Common myeloid progenitor, CD34-positive (primary cell): ENCODE data around the gene FRMD3.
"Not testable (repeated sequence)": the region's sequence is repeated elsewhere in the genome, so short reads cannot be mapped to it uniquely, and the experiment has no call there.

Experiments
- CTCF ChIA-PET: fragments of 350-600 bp; sonication (Branson Sonifier 250); formaldehyde crosslinking; loops from one replicate; lab custom pipeline; 2021; ENCODE audit warnings: antibody characterized with exemption; lab: Charles Lee
- POLR2A ChIA-PET: fragments of 350-600 bp; sonication (Branson Sonifier 250); formaldehyde crosslinking; loops from one replicate; lab custom pipeline; 2021; ENCODE audit warnings: antibody characterized with exemption; lab: Charles Lee
- DNase-seq, 3 donors: peaks; one replicate each; pipeline versions ENCODE4 v3.0.0 to v3.0.0-alpha.2; 2013
- H3K27ac ChIP-seq, 2 experiments: 1 replicate in 1 of 2; 2 replicates in 1 of 2; pipeline ENCODE4 v1.7.0; 2013; ENCODE audit warnings: inconsistent platforms in 2 of 2, low read length in 2 of 2, mild to moderate bottlenecking in 2 of 2, low read depth in 1 of 2, moderate library complexity in 1 of 2; ENCODE audit not compliant: severe bottlenecking in 2 of 2, insufficient read depth in 1 of 2, poor library complexity in 1 of 2
- H3K27me3 ChIP-seq, 5 experiments: replicated peaks in 2 of 5; 1 replicate in 3 of 5; 2 replicates in 2 of 5; pipeline versions ENCODE4 v1.6.1 to v1.7.0; 2013; ENCODE audit warnings: low read length in 4 of 5, mild to moderate bottlenecking in 2 of 5, moderate library complexity in 2 of 5, inconsistent platforms in 1 of 5; ENCODE audit not compliant: insufficient read depth in 5 of 5, control insufficient read depth in 4 of 5
- H3K36me3 ChIP-seq, 4 experiments: 1 replicate in 2 of 4; 2 replicates in 2 of 4; pipeline versions ENCODE4 v1.6.1 to v1.7.0; 2013; ENCODE audit warnings: low read length in 3 of 4, control low read depth in 1 of 4, mild to moderate bottlenecking in 1 of 4; ENCODE audit not compliant: control insufficient read depth in 4 of 4, insufficient read depth in 4 of 4
- H3K4me1 ChIP-seq, 4 experiments: 1 replicate in 3 of 4; 2 replicates in 1 of 4; pipeline versions ENCODE4 v1.6.1 to v1.7.1; 2013; ENCODE audit warnings: low read length in 3 of 4, mild to moderate bottlenecking in 3 of 4, control low read depth in 1 of 4, inconsistent platforms in 1 of 4, moderate library complexity in 1 of 4; ENCODE audit not compliant: control insufficient read depth in 4 of 4, insufficient read depth in 4 of 4; ENCODE audit errors: control extremely low read depth in 1 of 4
- H3K4me3 ChIP-seq, 7 experiments: 1 replicate in 4 of 7; 2 replicates in 3 of 7; pipeline versions ENCODE4 v1.5.1 to v1.7.0; 2013; ENCODE audit warnings: mild to moderate bottlenecking in 7 of 7, low read length in 6 of 7, moderate library complexity in 6 of 7, inconsistent platforms in 2 of 7, low read depth in 2 of 7, control low read depth in 1 of 7; ENCODE audit not compliant: insufficient read depth in 4 of 7, control insufficient read depth in 1 of 7; ENCODE audit errors: extremely low read depth in 1 of 7
- H3K9me3 ChIP-seq, 5 experiments: 1 replicate in 4 of 5; 2 replicates in 1 of 5; pipeline versions ENCODE4 v1.6.1 to v1.7.1; 2013; ENCODE audit warnings: low read length in 4 of 5, mild to moderate bottlenecking in 2 of 5, inconsistent platforms in 1 of 5, low read depth in 1 of 5, moderate library complexity in 1 of 5; ENCODE audit not compliant: control insufficient read depth in 4 of 5, insufficient read depth in 2 of 5; ENCODE audit errors: control extremely low read depth in 1 of 5
- WGBS: methylation state at CpG from one replicate; pipeline ENCODE4 v1.1.5; 2013; ENCODE audit not compliant: insufficient coverage; 5-methylcytosine and 5-hydroxymethylcytosine counted together

The FRMD3 gene

DNA sequence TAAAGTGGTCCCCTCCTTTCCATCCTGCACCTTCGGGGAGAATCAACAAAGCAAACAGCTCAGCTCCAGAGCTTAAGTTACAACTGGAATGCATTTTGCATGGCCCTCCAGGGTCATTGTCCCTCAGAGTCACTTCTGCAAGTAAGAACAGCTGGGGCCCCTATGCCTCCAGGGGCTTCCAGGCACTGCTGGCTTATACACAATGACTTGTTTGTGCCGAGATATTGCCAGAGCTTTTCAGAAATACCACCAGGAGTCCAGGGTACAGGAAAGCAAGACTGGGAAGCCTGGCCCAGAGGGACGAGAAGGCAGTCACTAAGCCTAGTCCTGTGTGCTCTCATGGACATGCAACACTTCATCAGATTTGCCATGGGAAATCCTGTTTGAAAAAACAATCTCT lies 11.3 kb downstream of the FRMD3 start:
- H3K9me3 ChIP-seq: peaks cover 0 to 5% (median 0%) of the 10 kb centered on the region in 5 experiments
- no peaks in the 10 kb centered on the region for H3K36me3 ChIP-seq
- no peak for DNase-seq
- 72% methylated on average over 2 of the region's 3 CpGs for WGBS
- ChIA-PET CTCF (interaction anchor here (1.0 to 2.4 kb wide), 3 partner anchors 8 to 35 kb away, joined by 3 to 10 read pairs (median 4); partner anchors contain the start of gene FRMD3), POLR2A (no interaction called here)
- no peak overlapping the region for H3K27ac ChIP-seq
- H3K4me1 ChIP-seq: no peaks in the 10 kb centered on the region
- no peak overlapping the region for H3K4me3 ChIP-seq
- H3K27me3 ChIP-seq: no peaks in the 10 kb centered on the region

DNA sequence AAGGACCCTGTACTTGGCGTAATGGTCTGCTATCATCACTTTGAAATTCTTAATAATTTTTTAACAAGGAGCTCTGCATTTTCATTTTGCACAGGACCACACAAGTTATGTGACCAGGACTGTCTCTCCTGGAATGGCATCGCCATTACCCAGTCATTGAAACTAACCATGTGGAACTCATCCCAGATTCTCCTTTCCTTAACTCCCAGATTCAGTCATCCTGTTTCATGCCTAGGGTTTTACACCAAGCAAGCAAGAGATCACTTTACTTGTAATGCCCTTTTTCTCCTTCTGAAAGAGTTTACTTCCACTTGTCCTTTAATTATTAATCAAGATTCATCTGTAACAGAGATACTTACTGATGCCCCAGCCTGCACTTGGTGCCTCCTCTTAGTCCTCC lies 12.0 kb downstream of the FRMD3 start:
- peaks cover 0 to 5% (median 0%) of the 10 kb centered on the region in 5 experiments for H3K9me3 ChIP-seq
- no peaks in the 10 kb centered on the region for H3K27me3 ChIP-seq
- DNase-seq: no peak
- POLR2A ChIA-PET: no interaction called here
- H3K4me1 ChIP-seq: no peaks in the 10 kb centered on the region
- H3K4me3 ChIP-seq: no peak overlapping the region
- H3K27ac ChIP-seq: no peak overlapping the region
- no peaks in the 10 kb centered on the region for H3K36me3 ChIP-seq
- CTCF ChIA-PET: interaction anchor here (1.0 to 2.4 kb wide), 3 partner anchors 9 to 36 kb away, joined by 3 to 10 read pairs (median 4); partner anchors contain the start of gene FRMD3
- WGBS: 89% methylated on average over 2 of the region's 2 CpGs

DNA sequence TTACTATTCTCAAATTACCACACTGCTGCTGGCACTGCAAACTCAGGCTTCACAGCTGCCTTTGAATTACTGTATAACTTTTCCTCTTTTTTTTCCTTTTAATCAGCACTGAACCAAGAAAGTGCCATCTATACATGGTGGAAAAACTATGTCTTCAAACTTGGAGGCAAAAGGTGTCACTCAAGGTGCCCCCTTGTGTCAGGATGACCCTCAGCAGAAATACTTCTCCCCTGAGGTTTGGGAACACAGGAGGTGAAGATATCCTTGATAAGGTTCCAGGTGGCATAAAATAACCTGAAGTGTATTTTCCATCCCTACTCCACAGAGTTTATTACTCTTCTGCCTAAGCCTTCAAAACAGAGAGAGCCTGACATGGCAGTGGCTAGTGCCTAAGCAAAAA lies 14.5 kb downstream of the FRMD3 start:
- ChIA-PET POLR2A (no interaction called here), CTCF (interaction anchor here (1.2 to 1.8 kb wide), 2 partner anchors 9 to 190 kb away, joined by 4 to 5 read pairs; no protein-coding TSS in a partner anchor)
- H3K36me3 ChIP-seq: no peaks in the 10 kb centered on the region
- H3K27ac ChIP-seq: no peak overlapping the region
- H3K27me3 ChIP-seq: no peaks in the 10 kb centered on the region
- no peaks in the 10 kb centered on the region for H3K9me3 ChIP-seq
- no peak overlapping the region for H3K4me3 ChIP-seq
- no peak for DNase-seq
- no peaks in the 10 kb centered on the region for H3K4me1 ChIP-seq

DNA sequence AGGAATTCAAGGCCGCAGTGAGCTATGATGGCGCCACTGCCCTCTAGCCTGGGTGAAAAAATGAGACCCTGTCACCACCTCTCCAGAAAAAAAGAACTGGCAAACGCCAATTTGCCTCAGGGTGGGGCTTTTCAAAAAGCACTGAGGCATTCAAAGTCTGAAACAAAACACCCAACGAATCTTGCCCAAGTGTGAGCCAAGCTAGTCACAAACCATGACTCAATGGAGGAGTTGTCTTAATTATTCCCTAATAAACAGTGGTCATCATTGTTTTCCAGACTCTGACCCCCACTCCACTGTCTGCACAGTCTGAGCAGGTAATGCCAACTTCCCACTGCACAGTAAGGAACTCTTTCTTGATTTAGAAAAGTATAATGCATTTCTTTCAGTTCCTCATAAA lies 16.8 kb downstream of the FRMD3 start:
- no peak for DNase-seq
- H3K27me3 ChIP-seq: no peaks in the 10 kb centered on the region
- H3K27ac ChIP-seq: no peak overlapping the region
- H3K4me3 ChIP-seq: no peak overlapping the region
- H3K9me3 ChIP-seq: no peaks in the 10 kb centered on the region
- no peaks in the 10 kb centered on the region for H3K4me1 ChIP-seq
- 72% methylated on average over 3 of the region's 4 CpGs for WGBS
- CTCF ChIA-PET: no interaction called here
- POLR2A ChIA-PET: interaction anchor here (0.7 kb wide), 1 partner anchor 105 kb away, joined by 6 read pairs; no protein-coding TSS in a partner anchor
- no peaks in the 10 kb centered on the region for H3K36me3 ChIP-seq

DNA sequence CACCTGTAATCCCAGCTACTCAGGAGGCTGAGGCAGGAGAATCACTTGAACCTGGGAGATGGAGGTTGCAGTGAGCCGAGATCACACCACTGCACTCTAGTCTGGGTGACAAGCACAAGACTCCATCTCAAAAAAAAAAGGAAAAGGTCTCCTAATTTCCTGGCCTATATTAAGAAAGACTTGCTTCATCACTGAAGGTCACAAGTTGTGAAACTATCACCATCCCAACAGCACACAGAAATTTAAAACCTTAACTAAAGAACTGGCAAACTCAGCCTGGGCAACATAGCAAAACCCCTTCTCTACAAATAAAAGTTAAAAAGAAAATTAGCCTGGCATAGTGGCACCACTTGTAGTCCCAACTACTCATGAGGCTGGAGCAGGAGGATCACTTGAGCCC lies 17.2 kb downstream of the FRMD3 start:
- H3K27ac ChIP-seq: no peak overlapping the region
- ChIA-PET POLR2A (no interaction called here), CTCF (no interaction called here)
- no peaks in the 10 kb centered on the region for H3K36me3 ChIP-seq
- H3K4me1 ChIP-seq: no peaks in the 10 kb centered on the region
- no peaks in the 10 kb centered on the region for H3K9me3 ChIP-seq
- no peak for DNase-seq
- H3K27me3 ChIP-seq: no peaks in the 10 kb centered on the region
- no peak overlapping the region for H3K4me3 ChIP-seq
- WGBS: no CpG with 5 or more reads among the region's 1 CpG

DNA sequence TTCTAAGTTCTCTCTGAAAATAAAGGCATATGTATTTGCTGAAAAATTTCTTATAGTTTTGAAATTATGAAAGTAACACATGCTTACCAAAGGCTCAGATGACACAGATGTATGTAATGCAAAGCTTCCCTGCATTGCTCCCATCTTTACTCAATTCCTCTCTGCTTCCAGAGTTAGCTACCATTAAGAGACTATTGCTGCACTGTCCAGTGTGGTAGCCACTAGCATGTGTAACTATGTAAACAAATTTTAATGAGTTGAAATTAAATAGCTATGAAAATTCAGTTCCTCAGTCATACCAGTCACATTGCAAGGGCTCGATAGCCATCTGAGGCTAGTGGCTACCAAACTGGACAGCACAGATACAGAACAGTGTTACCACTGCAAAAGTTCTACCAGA lies 17.9 kb downstream of the FRMD3 start:
- CTCF ChIA-PET: interaction anchor here (0.9 kb wide), 1 partner anchor 26 kb away, joined by 3 read pairs; no protein-coding TSS in a partner anchor
- 100% methylated on average over 1 of the region's 1 CpG for WGBS
- H3K4me1 ChIP-seq: no peaks in the 10 kb centered on the region

DNA sequence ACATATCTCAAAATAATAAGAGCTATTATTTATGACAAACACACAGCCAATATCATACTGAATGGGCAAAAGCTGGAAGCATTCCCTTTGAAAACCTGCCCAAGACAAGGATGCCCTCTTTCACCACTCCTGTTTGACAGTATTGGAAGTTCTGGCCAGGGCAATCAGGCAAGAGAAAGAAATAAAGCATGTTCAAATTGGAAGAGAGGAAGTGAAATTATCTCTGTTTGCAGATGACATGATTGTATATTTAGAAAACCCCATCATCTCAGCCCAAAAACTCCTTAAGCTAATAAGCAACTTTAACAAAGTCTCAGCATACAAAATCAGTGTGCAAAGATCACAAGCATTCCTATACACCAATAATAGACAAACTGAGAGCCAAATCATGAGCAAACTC lies 20.2 kb downstream of the FRMD3 start:
- H3K4me3 ChIP-seq, H3K9me3 ChIP-seq, H3K27ac ChIP-seq, DNase-seq, H3K36me3 ChIP-seq, H3K4me1 ChIP-seq, H3K27me3 ChIP-seq, POLR2A ChIA-PET: not testable (repeated sequence)
- CTCF ChIA-PET: interaction anchor here (1.6 kb wide), 1 partner anchor 17 kb away, joined by 3 read pairs; no protein-coding TSS in a partner anchor

More for the DNA sequence above, 17.9 kb downstream of the FRMD3 start:
- POLR2A ChIA-PET: no interaction called here
- no peak for DNase-seq
- H3K27me3 ChIP-seq: no peaks in the 10 kb centered on the region
- no peaks in the 10 kb centered on the region for H3K9me3 ChIP-seq
- no peak overlapping the region for H3K27ac ChIP-seq
- H3K36me3 ChIP-seq: no peaks in the 10 kb centered on the region
- H3K4me3 ChIP-seq: no peak overlapping the region
